Skin of body (tissue), 2 donors: ENCODE measurements around the gene KHDC1. TPM values are rescaled to one million over a fixed set of nuclear protein-coding genes. Genes with fewer than 3 reads are reported as not detected.

Experiments used
- small RNA-seq: library from RNA; depleted of rRNA; stranded (forward); fragments of <200 nt; gene quantifications from one replicate; pipeline ENCODE3, GENCODE V24; 2014; ENCODE audit warnings: low replicate concordance
- total RNA-seq: library from RNA; depleted of rRNA; stranded (reverse); fragments of >200 nt; gene quantifications from one replicate; pipeline ENCODE4 v1.2.3, GENCODE V29; 2014

The KHDC1 gene
- total RNA-seq, 1 donor from 2014 or later: 1.2 TPM

Small RNAs within 50 kb of the gene (small RNA-seq; reads per million reads assigned to genes)
- not detected for gene RPSAP41

Other genes starting within 250 kb of the KHDC1 start
- 0.39 TPM for gene KHDC1L, start 37.7 kb downstream of the KHDC1 start, total RNA-seq
- not detected for gene DPPA5, start 91.1 kb upstream of the KHDC1 start, total RNA-seq
- not detected for gene KHDC3L, start 99.5 kb upstream of the KHDC1 start, total RNA-seq
- gene OOEP, start 106.7 kb upstream of the KHDC1 start, total RNA-seq: not detected
- 0.30 TPM for gene DDX43, start 131.6 kb upstream of the KHDC1 start, total RNA-seq
- 4.9 TPM for gene CGAS, start 189.1 kb upstream of the KHDC1 start, total RNA-seq
- gene MTO1, start 198.5 kb upstream of the KHDC1 start, total RNA-seq: 22.3 TPM